Dedifferentiated amniotic fluid mesenchymal stem cell (primary cell): ENCODE measurements around the gene CCDC196.

Source experiments
- DNase-seq: peaks from one replicate; pipeline ENCODE4 v3.0.0-alpha.2; 2016; ENCODE audit errors: extremely low spot score

Gene CCDC196

GRCh38 chr14:66485910-66486421 is at the start of gene CCDC196:
Gene CCDC196 (plus strand): TSS chr14:66486371. CDS start chr14:66486503, 132 bp downstream.
- no peak for DNase-seq

GRCh38 chr14:66440801-66441200 is 45.4 kb upstream of the CCDC196 start:
- DNase-seq: no peak

- no peak for DNase-seq
These were observed 43.1 kb upstream of the CCDC196 start for GRCh38 chr14:66442953-66443571.

- no peak for DNase-seq
These were observed 42.4 kb upstream of the CCDC196 start for GRCh38 chr14:66443785-66444184.

- DNase-seq: no peak
These were observed 41.8 kb upstream of the CCDC196 start for GRCh38 chr14:66444271-66444927.

GRCh38 chr14:66445936-66446335 is 40.2 kb upstream of the CCDC196 start:
- DNase-seq: no peak

- no peak for DNase-seq
These were observed 32.7 kb upstream of the CCDC196 start for GRCh38 chr14:66453469-66453868.

- no peak for DNase-seq
These were observed 26.6 kb upstream of the CCDC196 start for GRCh38 chr14:66459603-66460002.

- no peak for DNase-seq
These were observed 21.9 kb upstream of the CCDC196 start for GRCh38 chr14:66464261-66464660.

GRCh38 chr14:66468778-66469367 is 17.3 kb upstream of the CCDC196 start:
- DNase-seq: no peak

- DNase-seq: no peak
These were observed 14.6 kb upstream of the CCDC196 start for GRCh38 chr14:66471584-66471983.

GRCh38 chr14:66472251-66472650 is 13.9 kb upstream of the CCDC196 start:
- no peak for DNase-seq

- no peak for DNase-seq
These were observed 12.9 kb upstream of the CCDC196 start for GRCh38 chr14:66473223-66473622.

- no peak for DNase-seq
These were observed 9.2 kb upstream of the CCDC196 start for GRCh38 chr14:66476964-66477363.

- no peak for DNase-seq
These were observed 8.6 kb upstream of the CCDC196 start for GRCh38 chr14:66477567-66477966.

GRCh38 chr14:66482873-66483272 is 3.3 kb upstream of the CCDC196 start:
- no peak for DNase-seq

GRCh38 chr14:66483322-66483721 is 2.8 kb upstream of the CCDC196 start:
- DNase-seq: no peak

- no peak for DNase-seq
These were observed 1.1 kb upstream of the CCDC196 start for GRCh38 chr14:66485029-66485428.

- DNase-seq: no peak
These were observed 993 bp downstream of the CCDC196 start for GRCh38 chr14:66487164-66487563.

- no peak for DNase-seq
These were observed 4.3 kb downstream of the CCDC196 start for GRCh38 chr14:66490143-66491111.

GRCh38 chr14:66493750-66494149 is 7.6 kb downstream of the CCDC196 start:
- no peak for DNase-seq
